GM12878 (cell line): ENCODE data around the gene PDE10A. TPM values are rescaled to one million over a fixed set of nuclear protein-coding genes. Genes with fewer than 3 reads are reported as not detected.
A peak's percentile ranks its signal among the peaks of the same experiment; 100 is the strongest.

Source experiments
- ATAC-seq: fragments of 200-7000 bp; cut with Tn5 transposase; 3 replicates; pipeline ENCODE4 v1.9.1; 2020; ENCODE audit warnings: mild to moderate bottlenecking, moderate library complexity
- BruUV-seq: library from RNA; stranded (reverse); fragments of 400-500 nt; replicated peaks from 2 replicates; lab custom pipeline; 2021; lab: Mats Ljungman, UMichigan
- CTCF ChIA-PET: fragments of 300-600 bp; sonication (Branson Sonifier 250); formaldehyde crosslinking; extraction: SDS; loops from one replicate; lab custom pipeline; 2021; ENCODE audit warnings: inconsistent platforms; lab: Yijun Ruan, JAX
- POLR2A ChIA-PET: fragments of 350-600 bp; formaldehyde crosslinking; extraction: SDS; loops from one replicate; lab custom pipeline; 2021; ENCODE audit warnings: inconsistent platforms; lab: Charles Lee
- RAD21 ChIA-PET: fragments of 300-600 bp; sonication (Branson Sonifier 250); formaldehyde crosslinking; loops from one replicate; lab custom pipeline; 2023; ENCODE audit warnings: antibody characterized with exemption; ENCODE audit not compliant: unreplicated experiment; lab: Charles Lee
- SMC1A ChIA-PET: fragments of 300-600 bp; sonication (Branson Sonifier 250); formaldehyde crosslinking; loops from one replicate; lab custom pipeline; 2023; ENCODE audit not compliant: unreplicated experiment, uncharacterized antibody; lab: Charles Lee
- DNase-seq: peaks from one replicate; pipeline ENCODE4 v3.0.0-alpha.2; 2011; ENCODE audit warnings: low read depth, low spot score
- FAIRE-seq: peaks from 3 replicates; lab custom pipeline; 2011; peaks lifted over from hg19 to GRCh38; lab: Jason Lieb, UNC
- H2AFZ ChIP-seq: 2 replicates; pipeline ENCODE4 v1.6.0; 2011; ENCODE audit warnings: low read depth, low read length, control low read depth; ENCODE audit not compliant: control insufficient read depth
- H3K27ac ChIP-seq: 2 replicates; pipeline ENCODE4 v1.5.1; 2011; ENCODE audit warnings: control low read depth; ENCODE audit not compliant: control insufficient read depth, insufficient read depth
- H3K27me3 ChIP-seq, 2 experiments: replicated peaks in 1 of 2; 2 replicates each; pipeline versions ENCODE4 v1.6.0 to v1.6.1; 2011; ENCODE audit warnings: low read length in 1 of 2; ENCODE audit not compliant: control insufficient read depth in 2 of 2, insufficient read depth in 2 of 2
- H3K36me3 ChIP-seq, 2 experiments: 2 replicates each; pipeline ENCODE4 v1.5.1; 2011; ENCODE audit warnings: low read length in 1 of 2; ENCODE audit not compliant: control insufficient read depth in 2 of 2, insufficient read depth in 2 of 2
- H3K4me1 ChIP-seq: 2 replicates; pipeline ENCODE4 v1.6.1; 2011; ENCODE audit warnings: mild to moderate bottlenecking, low read length, moderate library complexity, mixed read lengths; ENCODE audit not compliant: control insufficient read depth, insufficient read depth
- H3K4me2 ChIP-seq: 2 replicates; pipeline ENCODE4 v1.6.0; 2011; ENCODE audit warnings: control low read depth; ENCODE audit not compliant: control insufficient read depth, insufficient read depth
- H3K4me3 ChIP-seq: fragments of 200-600 bp; sonication (generic); 2 replicates; pipeline ENCODE4 v1.5.1; 2016
- H3K79me2 ChIP-seq: 2 replicates; pipeline ENCODE4 v1.6.0; 2011; ENCODE audit warnings: low read length; ENCODE audit not compliant: control insufficient read depth, insufficient read depth
- H3K9ac ChIP-seq: 2 replicates; pipeline ENCODE4 v1.8.0; 2011; ENCODE audit warnings: low read length, control low read depth, mixed read lengths; ENCODE audit not compliant: control insufficient read depth, insufficient read depth
- H3K9me3 ChIP-seq: replicated peaks from 3 replicates; pipeline ENCODE4 v1.5.1; 2011; ENCODE audit warnings: mild to moderate bottlenecking, low read length; ENCODE audit not compliant: control insufficient read depth, insufficient read depth
- H4K20me1 ChIP-seq: 2 replicates; pipeline ENCODE4 v1.6.0; 2011; ENCODE audit not compliant: control insufficient read depth, insufficient read depth
- JUND ChIP-seq: IDR thresholded peaks from 2 replicates; pipeline ENCODE4 v1.6.1; 2012; ENCODE audit warnings: low read depth, mild to moderate bottlenecking, low read length, improper control_type of control experiment, moderate library complexity
- RAD21 ChIP-seq: IDR thresholded peaks from 2 replicates; pipeline ENCODE4 v1.6.1; 2011; ENCODE audit warnings: mild to moderate bottlenecking, low read depth, low read length, moderate library complexity; ENCODE audit not compliant: insufficient read depth
- SMC3 ChIP-seq: IDR thresholded peaks from 2 replicates; pipeline ENCODE4 v1.6.1; 2011; ENCODE audit warnings: low read length, improper control_type of control experiment, borderline replicate concordance
- WGBS: methylation state at CpG from one replicate; pipeline ENCODE4 v1.1.6; 2016; ENCODE audit warnings: low lambda C conversion rate; ENCODE audit not compliant: insufficient replicate concordance, insufficient coverage; ENCODE audit errors: missing lambda C conversion rate; 5-methylcytosine and 5-hydroxymethylcytosine counted together
- in situ Hi-C: fragments of 300-500 bp; cut with MboI; formaldehyde crosslinking; loops from 9 replicates; pipeline ENCODE4 v1.14.3; 2018; ENCODE audit warnings: mixed read lengths
- intact Hi-C: fragments of 100-400 bp; cut with micrococcal nuclease; formaldehyde crosslinking; loops from one replicate; pipeline ENCODE4 v1.14.2; 2022; ENCODE audit not compliant: unreplicated experiment
- polyA plus RNA-seq, 11 experiments: library from polyadenylated mRNA; depleted of rRNA in 4 of 11; unstranded in 6 of 11; stranded (reverse) in 5 of 11; fragments of >200 nt; fragmentation: Nextera tagmentation in 4 of 11; fragmentation: Illumina TruSeq in 1 of 11; extraction: Ambion mirVana in 4 of 11; extraction: Trizol in 1 of 11; gene quantifications; 1 replicate in 1 of 11; 2 replicates in 10 of 11; pipeline versions ENCODE4 v1.2.1 to v1.2.3, GENCODE V29; 2011 to 2016; ENCODE audit warnings: inconsistent platforms in 2 of 11, missing spikeins in 2 of 11, low read depth in 1 of 11
- total RNA-seq, 4 experiments: library from RNA; depleted of rRNA in 3 of 4; stranded (reverse); fragments of >200 nt in 3 of 4; fragmentation: Illumina TruSeq in 1 of 4; extraction: Trizol in 1 of 4; gene quantifications; 2 replicates each; pipeline versions ENCODE4 v1.2.1 to v1.2.3, GENCODE V29; 2013 to 2021
- TF ChIP-seq, protein P1 (sequence below), 3 experiments: IDR thresholded peaks in 2 of 3; conservative IDR thresholded peaks in 1 of 3; 2 replicates each; pipeline ENCODE4 v1.5.1; 2011; ENCODE audit warnings: low read depth in 3 of 3, low read length in 3 of 3, mild to moderate bottlenecking in 3 of 3, control low read depth in 2 of 3, moderate library complexity in 2 of 3, inconsistent platforms in 1 of 3, mixed read lengths in 1 of 3; ENCODE audit not compliant: control insufficient read depth in 2 of 3, insufficient read depth in 1 of 3; ENCODE audit errors: extremely low read depth in 1 of 3

PDE10A gene
- total and polyA plus RNA-seq, 10 of the 15 experiments (the other 5 are each of a cell fraction or from before 2014, with no cell fraction given), result under 0.01 to 1.3 (median 0.03) TPM; not detected in 2

DNA sequence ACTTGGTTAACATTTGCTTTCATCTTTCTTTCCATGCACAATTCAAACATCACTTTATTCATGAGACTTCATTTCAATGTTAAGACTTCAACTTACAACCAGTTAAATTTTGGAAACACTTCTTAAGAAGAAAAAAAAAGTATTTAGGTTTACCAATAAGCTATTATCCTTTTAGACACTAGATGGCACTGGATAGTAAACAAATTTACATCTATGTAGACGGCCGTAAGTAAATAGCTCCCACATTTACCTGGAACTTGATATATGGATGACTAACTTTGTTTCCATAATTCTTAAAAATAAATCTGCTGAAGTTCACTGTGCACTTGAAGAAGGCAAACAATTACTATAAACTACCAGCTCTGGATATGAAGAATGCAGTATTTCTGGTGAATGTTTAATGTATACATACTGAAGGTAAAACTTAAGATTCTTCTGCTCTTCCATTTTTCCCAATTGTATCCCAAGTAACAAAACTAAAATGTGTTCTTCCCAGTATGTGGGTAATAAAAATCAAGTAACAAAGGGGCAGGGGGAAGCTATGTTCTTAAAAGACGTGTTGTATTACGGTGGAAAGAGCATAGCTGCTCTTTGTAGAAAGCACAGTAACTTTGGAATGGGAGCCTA is 223.0 kb downstream of the PDE10A start:
- ChIA-PET SMC1A (interaction anchor here (0.7 to 1.9 kb wide), 19 partner anchors 10 to 666 kb away, joined by 3 to 29 read pairs (median 3); no protein-coding TSS in a partner anchor), POLR2A (no interaction called here), CTCF (interaction anchor here (0.7 to 5.6 kb wide), 28 partner anchors 9 to 666 kb away, joined by 3 to 108 read pairs (median 5); no protein-coding TSS in a partner anchor), RAD21 (interaction anchor here (0.6 to 3.0 kb wide), 17 partner anchors 11 to 666 kb away, joined by 3 to 28 read pairs (median 3); no protein-coding TSS in a partner anchor)
- no peak overlapping the region for H3K9ac ChIP-seq
- H3K27ac ChIP-seq, result no peak overlapping the region
- H3K4me1 ChIP-seq, result no peaks in the 10 kb centered on the region
- H3K9me3 ChIP-seq, result no peaks in the 10 kb centered on the region; the same call in 2 of the 3 replicates
- H3K4me3 ChIP-seq, result no peak overlapping the region
- no peak for DNase-seq
- peak; percentile 64 for ATAC-seq
- intact Hi-C loops, result loop anchor here (1.0 to 10.0 kb wide), 3 partner anchors 282 to 665 kb away; no protein-coding TSS in a partner anchor
- H3K36me3 ChIP-seq, result no peaks in the 10 kb centered on the region
- no peak overlapping the region for H3K4me2 ChIP-seq
- no TSS peak for BruUV-seq
- 18% methylated on average over 4 of the region's 4 CpGs for WGBS
- in situ Hi-C loops, result loop anchor here (5.0 kb wide), 1 partner anchor 412 kb away; no protein-coding TSS in a partner anchor
- no peak overlapping the region for H2AFZ ChIP-seq
- no peak for FAIRE-seq
- H3K27me3 ChIP-seq, result no peaks in the 10 kb centered on the region
- H3K79me2 ChIP-seq, result no peaks in the 10 kb centered on the region
- TF ChIP-seq, protein P1, sequence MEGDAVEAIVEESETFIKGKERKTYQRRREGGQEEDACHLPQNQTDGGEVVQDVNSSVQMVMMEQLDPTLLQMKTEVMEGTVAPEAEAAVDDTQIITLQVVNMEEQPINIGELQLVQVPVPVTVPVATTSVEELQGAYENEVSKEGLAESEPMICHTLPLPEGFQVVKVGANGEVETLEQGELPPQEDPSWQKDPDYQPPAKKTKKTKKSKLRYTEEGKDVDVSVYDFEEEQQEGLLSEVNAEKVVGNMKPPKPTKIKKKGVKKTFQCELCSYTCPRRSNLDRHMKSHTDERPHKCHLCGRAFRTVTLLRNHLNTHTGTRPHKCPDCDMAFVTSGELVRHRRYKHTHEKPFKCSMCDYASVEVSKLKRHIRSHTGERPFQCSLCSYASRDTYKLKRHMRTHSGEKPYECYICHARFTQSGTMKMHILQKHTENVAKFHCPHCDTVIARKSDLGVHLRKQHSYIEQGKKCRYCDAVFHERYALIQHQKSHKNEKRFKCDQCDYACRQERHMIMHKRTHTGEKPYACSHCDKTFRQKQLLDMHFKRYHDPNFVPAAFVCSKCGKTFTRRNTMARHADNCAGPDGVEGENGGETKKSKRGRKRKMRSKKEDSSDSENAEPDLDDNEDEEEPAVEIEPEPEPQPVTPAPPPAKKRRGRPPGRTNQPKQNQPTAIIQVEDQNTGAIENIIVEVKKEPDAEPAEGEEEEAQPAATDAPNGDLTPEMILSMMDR (IDR thresholded peaks at IDR 0.05 in 2 of 3, conservative IDR thresholded peaks at IDR 0.05 in 1 of 3; ENCODE audit: control insufficient read depth in 2 of 3, extremely low read depth in 1 of 3, insufficient read depth in 1 of 3, low read depth in 3 of 3, low read length in 3 of 3), result peak; percentile 39 to 57 (median 48); a peak in 4 of 6 replicates
- TF ChIP-seq SMC3 (peak; percentile 56; the same call in 1 of the 2 replicates), RAD21 (peak; percentile 57), JUND (no peak)
- no peaks in the 10 kb centered on the region for H4K20me1 ChIP-seq
